H1 (cell line): ENCODE data around the gene FBXL17. TPM values are rescaled to one million over a fixed set of nuclear protein-coding genes. Genes with fewer than 3 reads are reported as not detected.

Experiments used
- CBX8 ChIP-seq: fragments of 300-800, 300-1000 bp; sonication (generic); IDR thresholded peaks from 2 replicates; pipeline ENCODE4 v1.7.1; 2016; ENCODE audit warnings: low read depth, low read length, borderline replicate concordance
- CHD1 ChIP-seq: IDR thresholded peaks from 2 replicates; pipeline ENCODE4 v1.6.1; 2012; ENCODE audit warnings: low read depth, low read length, improper control_type of control experiment
- KDM4A ChIP-seq: IDR thresholded peaks from one replicate; pipeline ENCODE4 v1.7.1; 2012; ENCODE audit warnings: low read depth, mild to moderate bottlenecking, moderate library complexity, low read length, inconsistent platforms; ENCODE audit not compliant: severe bottlenecking
- RNF2 ChIP-seq: fragments of 200-900, 300-1000 bp; sonication (generic); IDR thresholded peaks from 2 replicates; pipeline ENCODE4 v1.7.1; 2016; ENCODE audit warnings: borderline replicate concordance, low read depth, mild to moderate bottlenecking, antibody characterized with exemption, low read length; ENCODE audit not compliant: poor library complexity, severe bottlenecking; ENCODE audit errors: missing control alignments
- TAF1 ChIP-seq: IDR thresholded peaks from 2 replicates; pipeline ENCODE4 v1.6.1; 2011; ENCODE audit warnings: mild to moderate bottlenecking, low read depth, low read length
- polyA plus RNA-seq, 7 experiments: library from polyadenylated mRNA; depleted of rRNA in 3 of 7; stranded (reverse) in 5 of 7; unstranded in 2 of 7; fragments of >200 nt in 5 of 7; fragments of 200-250 nt in 2 of 7; gene quantifications; 1 replicate in 5 of 7; 2 replicates in 1 of 7; 4 replicates in 1 of 7; pipeline versions ENCODE4 v1.2.1 to v1.2.3, GENCODE V29; 2011 to 2013; ENCODE audit warnings: missing spikeins in 2 of 7, mixed read lengths in 2 of 7
- total RNA-seq: library from RNA; stranded (reverse); fragmentation: NEBNext Ultra II Directional; extraction: Animal tissue kit (Norgen Biotek cat#: 25700); gene quantifications from 2 replicates; pipeline ENCODE4 v1.2.1, GENCODE V29; 2021
- TF ChIP-seq, protein P1 (sequence below): fragments of 300-600 bp; sonication (generic); IDR thresholded peaks from 2 replicates; pipeline ENCODE4 v1.7.1; 2012; ENCODE audit warnings: low read length, moderate library complexity, mild to moderate bottlenecking, inconsistent platforms; ENCODE audit not compliant: insufficient replicate concordance
- TF ChIP-seq, protein P2 (sequence below), 3 experiments: IDR thresholded peaks; 1 replicate in 2 of 3; 2 replicates in 1 of 3; pipeline versions ENCODE4 v1.5.1 to v1.6.1; 2011; ENCODE audit warnings: low read length in 3 of 3, mild to moderate bottlenecking in 3 of 3, inconsistent platforms in 2 of 3, low read depth in 1 of 3, moderate library complexity in 1 of 3; ENCODE audit not compliant: insufficient read depth in 1 of 3; ENCODE audit errors: control extremely low read depth in 1 of 3

Gene FBXL17
- total and polyA plus RNA-seq, 2 of the 8 experiments (the other 6 are each of a cell fraction or from before 2014, with no cell fraction given), result 0.35 to 4.3 TPM

DNA sequence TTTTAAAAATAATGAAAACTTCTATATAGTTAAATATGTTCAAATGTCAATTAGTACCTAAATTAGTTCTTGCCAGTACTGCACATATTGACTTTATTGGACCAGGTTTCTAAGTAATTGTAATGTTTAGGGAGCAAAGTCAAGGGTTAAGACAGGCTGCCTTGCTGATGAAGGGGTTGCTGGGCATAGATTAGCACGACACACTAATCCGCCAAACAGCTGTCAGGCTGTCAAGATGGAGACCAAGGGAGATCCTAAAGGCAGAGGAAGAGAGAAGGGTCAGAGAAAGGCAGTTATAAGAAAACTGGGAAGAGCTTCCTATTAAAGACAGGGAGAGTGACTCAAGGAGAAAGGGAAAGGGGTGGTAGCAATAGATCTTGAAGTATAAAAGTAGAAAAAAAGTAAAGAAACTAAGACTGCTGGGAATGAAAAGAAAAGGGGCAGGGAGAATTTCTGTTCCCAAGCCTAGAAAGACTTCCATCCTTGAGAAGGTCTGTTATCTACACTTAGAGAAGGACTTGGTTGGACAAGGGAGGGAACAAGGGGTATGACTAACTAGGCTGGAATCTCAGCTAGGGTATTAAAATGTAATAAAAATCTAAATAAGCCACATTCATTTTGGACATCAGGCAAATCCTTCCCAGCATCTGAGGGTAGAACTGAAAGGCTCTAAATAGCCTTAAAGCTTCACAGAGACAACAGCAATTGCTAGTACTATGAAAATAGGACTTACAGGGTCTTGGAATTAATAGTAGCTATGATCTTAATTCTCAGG is 188.7 kb downstream of the FBXL17 start (continued):
- TF ChIP-seq, protein P1, sequence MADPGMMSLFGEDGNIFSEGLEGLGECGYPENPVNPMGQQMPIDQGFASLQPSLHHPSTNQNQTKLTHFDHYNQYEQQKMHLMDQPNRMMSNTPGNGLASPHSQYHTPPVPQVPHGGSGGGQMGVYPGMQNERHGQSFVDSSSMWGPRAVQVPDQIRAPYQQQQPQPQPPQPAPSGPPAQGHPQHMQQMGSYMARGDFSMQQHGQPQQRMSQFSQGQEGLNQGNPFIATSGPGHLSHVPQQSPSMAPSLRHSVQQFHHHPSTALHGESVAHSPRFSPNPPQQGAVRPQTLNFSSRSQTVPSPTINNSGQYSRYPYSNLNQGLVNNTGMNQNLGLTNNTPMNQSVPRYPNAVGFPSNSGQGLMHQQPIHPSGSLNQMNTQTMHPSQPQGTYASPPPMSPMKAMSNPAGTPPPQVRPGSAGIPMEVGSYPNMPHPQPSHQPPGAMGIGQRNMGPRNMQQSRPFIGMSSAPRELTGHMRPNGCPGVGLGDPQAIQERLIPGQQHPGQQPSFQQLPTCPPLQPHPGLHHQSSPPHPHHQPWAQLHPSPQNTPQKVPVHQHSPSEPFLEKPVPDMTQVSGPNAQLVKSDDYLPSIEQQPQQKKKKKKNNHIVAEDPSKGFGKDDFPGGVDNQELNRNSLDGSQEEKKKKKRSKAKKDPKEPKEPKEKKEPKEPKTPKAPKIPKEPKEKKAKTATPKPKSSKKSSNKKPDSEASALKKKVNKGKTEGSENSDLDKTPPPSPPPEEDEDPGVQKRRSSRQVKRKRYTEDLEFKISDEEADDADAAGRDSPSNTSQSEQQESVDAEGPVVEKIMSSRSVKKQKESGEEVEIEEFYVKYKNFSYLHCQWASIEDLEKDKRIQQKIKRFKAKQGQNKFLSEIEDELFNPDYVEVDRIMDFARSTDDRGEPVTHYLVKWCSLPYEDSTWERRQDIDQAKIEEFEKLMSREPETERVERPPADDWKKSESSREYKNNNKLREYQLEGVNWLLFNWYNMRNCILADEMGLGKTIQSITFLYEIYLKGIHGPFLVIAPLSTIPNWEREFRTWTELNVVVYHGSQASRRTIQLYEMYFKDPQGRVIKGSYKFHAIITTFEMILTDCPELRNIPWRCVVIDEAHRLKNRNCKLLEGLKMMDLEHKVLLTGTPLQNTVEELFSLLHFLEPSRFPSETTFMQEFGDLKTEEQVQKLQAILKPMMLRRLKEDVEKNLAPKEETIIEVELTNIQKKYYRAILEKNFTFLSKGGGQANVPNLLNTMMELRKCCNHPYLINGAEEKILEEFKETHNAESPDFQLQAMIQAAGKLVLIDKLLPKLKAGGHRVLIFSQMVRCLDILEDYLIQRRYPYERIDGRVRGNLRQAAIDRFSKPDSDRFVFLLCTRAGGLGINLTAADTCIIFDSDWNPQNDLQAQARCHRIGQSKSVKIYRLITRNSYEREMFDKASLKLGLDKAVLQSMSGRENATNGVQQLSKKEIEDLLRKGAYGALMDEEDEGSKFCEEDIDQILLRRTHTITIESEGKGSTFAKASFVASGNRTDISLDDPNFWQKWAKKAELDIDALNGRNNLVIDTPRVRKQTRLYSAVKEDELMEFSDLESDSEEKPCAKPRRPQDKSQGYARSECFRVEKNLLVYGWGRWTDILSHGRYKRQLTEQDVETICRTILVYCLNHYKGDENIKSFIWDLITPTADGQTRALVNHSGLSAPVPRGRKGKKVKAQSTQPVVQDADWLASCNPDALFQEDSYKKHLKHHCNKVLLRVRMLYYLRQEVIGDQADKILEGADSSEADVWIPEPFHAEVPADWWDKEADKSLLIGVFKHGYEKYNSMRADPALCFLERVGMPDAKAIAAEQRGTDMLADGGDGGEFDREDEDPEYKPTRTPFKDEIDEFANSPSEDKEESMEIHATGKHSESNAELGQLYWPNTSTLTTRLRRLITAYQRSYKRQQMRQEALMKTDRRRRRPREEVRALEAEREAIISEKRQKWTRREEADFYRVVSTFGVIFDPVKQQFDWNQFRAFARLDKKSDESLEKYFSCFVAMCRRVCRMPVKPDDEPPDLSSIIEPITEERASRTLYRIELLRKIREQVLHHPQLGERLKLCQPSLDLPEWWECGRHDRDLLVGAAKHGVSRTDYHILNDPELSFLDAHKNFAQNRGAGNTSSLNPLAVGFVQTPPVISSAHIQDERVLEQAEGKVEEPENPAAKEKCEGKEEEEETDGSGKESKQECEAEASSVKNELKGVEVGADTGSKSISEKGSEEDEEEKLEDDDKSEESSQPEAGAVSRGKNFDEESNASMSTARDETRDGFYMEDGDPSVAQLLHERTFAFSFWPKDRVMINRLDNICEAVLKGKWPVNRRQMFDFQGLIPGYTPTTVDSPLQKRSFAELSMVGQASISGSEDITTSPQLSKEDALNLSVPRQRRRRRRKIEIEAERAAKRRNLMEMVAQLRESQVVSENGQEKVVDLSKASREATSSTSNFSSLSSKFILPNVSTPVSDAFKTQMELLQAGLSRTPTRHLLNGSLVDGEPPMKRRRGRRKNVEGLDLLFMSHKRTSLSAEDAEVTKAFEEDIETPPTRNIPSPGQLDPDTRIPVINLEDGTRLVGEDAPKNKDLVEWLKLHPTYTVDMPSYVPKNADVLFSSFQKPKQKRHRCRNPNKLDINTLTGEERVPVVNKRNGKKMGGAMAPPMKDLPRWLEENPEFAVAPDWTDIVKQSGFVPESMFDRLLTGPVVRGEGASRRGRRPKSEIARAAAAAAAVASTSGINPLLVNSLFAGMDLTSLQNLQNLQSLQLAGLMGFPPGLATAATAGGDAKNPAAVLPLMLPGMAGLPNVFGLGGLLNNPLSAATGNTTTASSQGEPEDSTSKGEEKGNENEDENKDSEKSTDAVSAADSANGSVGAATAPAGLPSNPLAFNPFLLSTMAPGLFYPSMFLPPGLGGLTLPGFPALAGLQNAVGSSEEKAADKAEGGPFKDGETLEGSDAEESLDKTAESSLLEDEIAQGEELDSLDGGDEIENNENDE, result no peak
- no peak for TF ChIP-seq CBX8
- no peak for TF ChIP-seq KDM4A
- TF ChIP-seq TAF1, result no peak
- no peak for TF ChIP-seq CHD1
- TF ChIP-seq RNF2, result no peak
- TF ChIP-seq, protein P2, sequence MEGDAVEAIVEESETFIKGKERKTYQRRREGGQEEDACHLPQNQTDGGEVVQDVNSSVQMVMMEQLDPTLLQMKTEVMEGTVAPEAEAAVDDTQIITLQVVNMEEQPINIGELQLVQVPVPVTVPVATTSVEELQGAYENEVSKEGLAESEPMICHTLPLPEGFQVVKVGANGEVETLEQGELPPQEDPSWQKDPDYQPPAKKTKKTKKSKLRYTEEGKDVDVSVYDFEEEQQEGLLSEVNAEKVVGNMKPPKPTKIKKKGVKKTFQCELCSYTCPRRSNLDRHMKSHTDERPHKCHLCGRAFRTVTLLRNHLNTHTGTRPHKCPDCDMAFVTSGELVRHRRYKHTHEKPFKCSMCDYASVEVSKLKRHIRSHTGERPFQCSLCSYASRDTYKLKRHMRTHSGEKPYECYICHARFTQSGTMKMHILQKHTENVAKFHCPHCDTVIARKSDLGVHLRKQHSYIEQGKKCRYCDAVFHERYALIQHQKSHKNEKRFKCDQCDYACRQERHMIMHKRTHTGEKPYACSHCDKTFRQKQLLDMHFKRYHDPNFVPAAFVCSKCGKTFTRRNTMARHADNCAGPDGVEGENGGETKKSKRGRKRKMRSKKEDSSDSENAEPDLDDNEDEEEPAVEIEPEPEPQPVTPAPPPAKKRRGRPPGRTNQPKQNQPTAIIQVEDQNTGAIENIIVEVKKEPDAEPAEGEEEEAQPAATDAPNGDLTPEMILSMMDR (IDR thresholded peaks at IDR 0.05; ENCODE audit: control extremely low read depth in 1 of 3, insufficient read depth in 1 of 3, low read depth in 1 of 3, low read length in 3 of 3), result no peak
